Measurements from ENCODE around the gene GMIP.

GMIP gene

DNA sequence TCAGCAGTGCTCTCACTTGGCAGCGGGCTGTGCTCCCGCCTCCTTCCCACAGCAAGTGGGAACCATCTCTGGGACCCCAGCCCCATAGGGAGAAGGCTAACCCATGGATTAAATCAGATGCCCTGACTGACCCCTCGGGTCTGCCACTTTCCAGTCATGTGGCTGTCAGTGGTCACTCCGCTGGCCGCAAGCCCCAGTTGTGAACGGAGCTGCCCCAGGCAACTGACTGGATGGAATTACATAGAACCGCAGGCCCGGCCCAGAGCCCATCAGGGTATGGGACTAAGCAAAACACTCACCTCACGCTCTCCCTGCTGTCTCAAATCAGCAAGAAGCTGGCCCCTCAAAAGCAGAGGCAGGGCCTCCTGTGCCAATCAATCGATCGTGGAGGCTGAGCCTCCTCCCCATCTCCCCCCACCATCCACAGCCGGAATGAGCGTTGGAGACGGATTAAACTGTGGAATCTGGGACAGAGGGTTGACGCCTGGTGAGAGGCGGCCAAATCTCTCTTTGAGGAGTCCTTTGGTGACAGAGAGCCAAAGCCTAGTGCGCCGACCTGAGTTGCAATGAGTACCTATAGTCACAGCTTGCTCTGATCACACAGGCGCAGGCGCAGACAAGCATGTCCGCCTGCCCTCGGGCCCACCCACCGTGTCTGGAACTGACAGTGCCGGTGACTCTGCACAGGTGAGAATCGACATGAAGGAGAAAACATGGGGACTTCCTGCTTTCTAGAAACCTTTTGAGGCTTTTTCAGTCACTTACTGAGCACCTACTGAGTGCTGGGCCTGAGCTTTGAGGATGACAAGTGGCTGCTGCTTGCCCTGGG, 63.7 kb downstream of the GMIP start:
- no peak for DNase-seq (ENCODE audit: low read depth)
- TF ChIP-seq, protein P1, sequence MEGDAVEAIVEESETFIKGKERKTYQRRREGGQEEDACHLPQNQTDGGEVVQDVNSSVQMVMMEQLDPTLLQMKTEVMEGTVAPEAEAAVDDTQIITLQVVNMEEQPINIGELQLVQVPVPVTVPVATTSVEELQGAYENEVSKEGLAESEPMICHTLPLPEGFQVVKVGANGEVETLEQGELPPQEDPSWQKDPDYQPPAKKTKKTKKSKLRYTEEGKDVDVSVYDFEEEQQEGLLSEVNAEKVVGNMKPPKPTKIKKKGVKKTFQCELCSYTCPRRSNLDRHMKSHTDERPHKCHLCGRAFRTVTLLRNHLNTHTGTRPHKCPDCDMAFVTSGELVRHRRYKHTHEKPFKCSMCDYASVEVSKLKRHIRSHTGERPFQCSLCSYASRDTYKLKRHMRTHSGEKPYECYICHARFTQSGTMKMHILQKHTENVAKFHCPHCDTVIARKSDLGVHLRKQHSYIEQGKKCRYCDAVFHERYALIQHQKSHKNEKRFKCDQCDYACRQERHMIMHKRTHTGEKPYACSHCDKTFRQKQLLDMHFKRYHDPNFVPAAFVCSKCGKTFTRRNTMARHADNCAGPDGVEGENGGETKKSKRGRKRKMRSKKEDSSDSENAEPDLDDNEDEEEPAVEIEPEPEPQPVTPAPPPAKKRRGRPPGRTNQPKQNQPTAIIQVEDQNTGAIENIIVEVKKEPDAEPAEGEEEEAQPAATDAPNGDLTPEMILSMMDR (conservative IDR thresholded peaks at IDR 0.05; ENCODE audit: low read length): no peak
- H3K4me3 ChIP-seq (ENCODE audit: low read length): no peak overlapping the region
